Measurements from ENCODE around the gene OR6X1.

OR6X1 gene

GRCh38 chr11:123736769-123737168 is 17.5 kb downstream of the OR6X1 start:
- H3K27me3 ChIP-seq (ENCODE audit: control insufficient read depth in 1 of 2, insufficient read depth in 1 of 2, low read length in 2 of 2): no peaks in the 10 kb centered on the region
- H2BK120ac ChIP-seq (ENCODE audit: low read depth, low read length): no peak overlapping the region
- peaks cover 0 to 55% of the 10 kb centered on the region in 2 experiments for H3K36me3 ChIP-seq (ENCODE audit: control insufficient read depth in 1 of 2, insufficient read depth in 2 of 2, low read depth in 1 of 2, low read length in 2 of 2)
- no peak overlapping the region for H3K18ac ChIP-seq (ENCODE audit: low read depth in 1 of 2, low read length in 2 of 2)
- no peak for DNase-seq
- H4K8ac ChIP-seq (ENCODE audit: low read length): no peak overlapping the region
- no peak overlapping the region for H2AFZ ChIP-seq (ENCODE audit: low read depth, low read length)
- H3K9ac ChIP-seq (ENCODE audit: low read length): no peak overlapping the region
- peaks cover 54% of the 10 kb centered on the region for H3K79me1 ChIP-seq (replicated peaks; ENCODE audit: low read length, poor library complexity, severe bottlenecking)
- H3K4me3 ChIP-seq (ENCODE audit: insufficient read depth in 1 of 2, low read depth in 1 of 2, low read length in 2 of 2): no peak overlapping the region
- H3K23ac ChIP-seq (ENCODE audit: low read length in 2 of 2): no peak overlapping the region
- H3K9me3 ChIP-seq (ENCODE audit: control insufficient read depth, low read length): no peaks in the 10 kb centered on the region
- H3K4ac ChIP-seq (ENCODE audit: low read depth in 1 of 2, low read length in 2 of 2): no peak overlapping the region
- 95% methylated on average over 1 of the region's 3 CpGs for WGBS
- H3K27ac ChIP-seq (ENCODE audit: low read length, poor library complexity, severe bottlenecking): no peak overlapping the region
- H2AK5ac ChIP-seq (ENCODE audit: low read length, severe bottlenecking): no peak overlapping the region
- no peak overlapping the region for H2BK12ac ChIP-seq (ENCODE audit: low read length in 2 of 2)
- no peak overlapping the region for H3K4me2 ChIP-seq (ENCODE audit: low read length, poor library complexity, severe bottlenecking)
- H2BK15ac ChIP-seq (ENCODE audit: low read depth, poor library complexity, severe bottlenecking): no peak overlapping the region
- H3K4me1 ChIP-seq (ENCODE audit: control insufficient read depth, insufficient read depth, low read depth, low read length): peaks cover 4% of the 10 kb centered on the region
- no peak overlapping the region for H2BK5ac ChIP-seq (ENCODE audit: low read depth, low read length, poor library complexity, severe bottlenecking)
- no peak overlapping the region for H3K14ac ChIP-seq (ENCODE audit: low read length in 2 of 2)
- no peak overlapping the region for H4K91ac ChIP-seq (ENCODE audit: low read length)

DNA sequence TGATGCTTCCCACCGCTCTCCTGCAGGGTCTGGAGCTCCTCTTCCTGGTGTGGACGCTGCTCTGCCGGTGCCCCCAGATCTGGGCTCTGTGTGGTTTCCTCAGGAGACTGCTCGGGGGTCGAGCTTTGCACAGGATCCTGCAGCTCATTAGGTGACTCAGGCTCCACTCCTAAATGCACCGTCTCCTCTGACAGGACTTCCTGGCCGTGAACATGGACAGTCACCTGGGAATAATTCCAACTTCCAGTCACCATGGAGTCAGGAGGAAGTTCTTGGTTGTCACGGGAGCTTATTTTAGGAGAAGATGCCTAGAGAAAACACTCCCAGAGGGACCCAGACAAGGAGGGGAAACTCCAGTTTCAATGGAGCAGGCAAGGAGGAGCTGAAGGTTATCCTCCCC is 24.7 kb downstream of the OR6X1 start:
- Histone ChIP-seq H2BK15ac (ENCODE audit: low read depth, poor library complexity, severe bottlenecking) (no peak overlapping the region), H3K9ac (ENCODE audit: low read length) (no peak overlapping the region), H3K14ac (ENCODE audit: low read length in 2 of 2) (no peak overlapping the region), H2AFZ (ENCODE audit: low read depth, low read length) (no peak overlapping the region), H3K4me3 (ENCODE audit: insufficient read depth in 1 of 2, low read depth in 1 of 2, low read length in 2 of 2) (no peak overlapping the region), H3K23ac (ENCODE audit: low read length in 2 of 2) (no peak overlapping the region), H3K18ac (ENCODE audit: low read depth in 1 of 2, low read length in 2 of 2) (no peak overlapping the region), H4K91ac (ENCODE audit: low read length) (no peak overlapping the region), H2AK5ac (ENCODE audit: low read length, severe bottlenecking) (no peak overlapping the region), H3K4me2 (ENCODE audit: low read length, poor library complexity, severe bottlenecking) (no peak overlapping the region), H3K4ac (ENCODE audit: low read depth in 1 of 2, low read length in 2 of 2) (no peak overlapping the region), H3K27ac (ENCODE audit: low read length, poor library complexity, severe bottlenecking) (no peak overlapping the region), H2BK120ac (ENCODE audit: low read depth, low read length) (no peak overlapping the region), H3K4me1 (ENCODE audit: control insufficient read depth, insufficient read depth, low read depth, low read length) (no peaks in the 10 kb centered on the region), H3K27me3 (ENCODE audit: control insufficient read depth in 1 of 2, insufficient read depth in 1 of 2, low read length in 2 of 2) (no peaks in the 10 kb centered on the region), H3K36me3 (ENCODE audit: control insufficient read depth in 1 of 2, insufficient read depth in 2 of 2, low read depth in 1 of 2, low read length in 2 of 2) (peaks cover 54 to 76% of the 10 kb centered on the region in 2 experiments), H4K8ac (ENCODE audit: low read length) (no peak overlapping the region), H3K79me1 (replicated peaks; ENCODE audit: low read length, poor library complexity, severe bottlenecking) (peaks cover 40% of the 10 kb centered on the region), H2BK5ac (ENCODE audit: low read depth, low read length, poor library complexity, severe bottlenecking) (no peak overlapping the region), H3K9me3 (ENCODE audit: control insufficient read depth, low read length) (peaks cover 35% of the 10 kb centered on the region), H2BK12ac (ENCODE audit: low read length in 2 of 2) (no peak overlapping the region)
- no peak for DNase-seq
- 98% methylated on average over 7 of the region's 8 CpGs for WGBS

DNA sequence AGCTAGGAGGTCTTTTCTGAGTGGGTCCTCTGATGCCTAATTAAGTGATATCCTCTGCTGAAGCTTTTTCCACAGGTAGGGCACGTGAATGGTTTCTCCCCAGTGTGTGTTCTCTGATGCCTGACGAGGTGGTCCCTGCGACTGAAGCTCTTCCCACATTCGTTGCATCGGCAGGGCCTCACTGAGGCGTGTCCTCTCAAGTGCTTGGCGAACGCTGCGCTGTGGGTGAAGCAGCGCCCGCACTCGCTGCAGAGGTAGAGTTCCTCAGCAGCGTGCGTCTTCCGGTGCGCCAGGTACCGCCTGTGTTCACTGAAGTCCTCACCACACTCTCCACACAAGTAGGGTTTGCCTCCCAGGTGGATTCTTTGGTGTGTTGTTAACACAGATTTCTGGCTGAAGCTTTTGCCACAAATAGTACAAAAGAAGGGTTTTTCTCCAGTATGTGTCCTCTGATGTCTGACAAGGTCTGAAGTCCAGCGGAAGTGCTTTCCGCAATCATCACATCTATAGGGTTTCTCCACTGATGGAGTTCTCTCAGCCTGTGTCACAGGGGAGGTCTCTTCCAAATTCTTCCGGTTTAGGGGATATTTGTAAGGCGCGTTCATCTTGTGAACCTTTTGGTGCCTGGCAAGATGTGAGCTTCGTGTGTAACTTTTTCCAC is 28.2 kb downstream of the OR6X1 start:
- Histone ChIP-seq H2AFZ (ENCODE audit: low read depth, low read length) (no peak overlapping the region), H4K8ac (ENCODE audit: low read length) (no peak overlapping the region), H3K23ac (ENCODE audit: low read length in 2 of 2) (no peak overlapping the region), H2AK5ac (ENCODE audit: low read length, severe bottlenecking) (no peak overlapping the region), H3K9ac (ENCODE audit: low read length) (no peak overlapping the region), H3K79me1 (replicated peaks; ENCODE audit: low read length, poor library complexity, severe bottlenecking) (peaks cover 17% of the 10 kb centered on the region), H3K9me3 (ENCODE audit: control insufficient read depth, low read length) (peaks cover 35% of the 10 kb centered on the region), H3K4me1 (ENCODE audit: control insufficient read depth, insufficient read depth, low read depth, low read length) (no peaks in the 10 kb centered on the region), H2BK5ac (ENCODE audit: low read depth, low read length, poor library complexity, severe bottlenecking) (no peak overlapping the region), H2BK15ac (ENCODE audit: low read depth, poor library complexity, severe bottlenecking) (no peak overlapping the region), H3K4me2 (ENCODE audit: low read length, poor library complexity, severe bottlenecking) (no peak overlapping the region), H3K14ac (ENCODE audit: low read length in 2 of 2) (no peak overlapping the region), H2BK120ac (ENCODE audit: low read depth, low read length) (no peak overlapping the region), H2BK12ac (ENCODE audit: low read length in 2 of 2) (no peak overlapping the region), H3K4ac (ENCODE audit: low read depth in 1 of 2, low read length in 2 of 2) (no peak overlapping the region), H3K27ac (ENCODE audit: low read length, poor library complexity, severe bottlenecking) (no peak overlapping the region), H3K36me3 (ENCODE audit: control insufficient read depth in 1 of 2, insufficient read depth in 2 of 2, low read depth in 1 of 2, low read length in 2 of 2) (peaks cover 58 to 72% of the 10 kb centered on the region in 2 experiments), H3K4me3 (ENCODE audit: insufficient read depth in 1 of 2, low read depth in 1 of 2, low read length in 2 of 2) (no peak overlapping the region), H3K27me3 (ENCODE audit: control insufficient read depth in 1 of 2, insufficient read depth in 1 of 2, low read length in 2 of 2) (no peaks in the 10 kb centered on the region), H4K91ac (ENCODE audit: low read length) (no peak overlapping the region), H3K18ac (ENCODE audit: low read depth in 1 of 2, low read length in 2 of 2) (no peak overlapping the region)
- no peak for DNase-seq
- WGBS: 98% methylated on average over 14 of the region's 23 CpGs

DNA sequence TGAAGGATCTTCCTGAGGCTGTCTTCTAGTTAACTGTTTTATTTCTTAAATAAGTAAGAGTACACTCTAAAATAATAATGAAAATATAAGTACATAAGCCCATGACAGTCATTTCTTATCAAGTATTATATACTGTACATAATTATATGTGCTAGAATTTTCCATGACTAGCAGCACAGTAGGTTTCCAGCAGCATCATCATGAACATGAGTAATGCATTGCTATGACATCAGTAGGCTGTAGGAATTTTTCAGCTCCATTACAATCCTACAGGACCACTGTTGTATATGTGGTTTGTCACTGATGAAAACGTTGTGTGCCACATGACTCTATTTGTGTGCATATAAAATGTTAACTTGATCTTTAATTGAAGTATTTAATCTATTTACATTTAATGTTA is 34.9 kb downstream of the OR6X1 start:
- Histone ChIP-seq H3K4me1 (ENCODE audit: control insufficient read depth, insufficient read depth, low read depth, low read length) (no peaks in the 10 kb centered on the region), H4K91ac (ENCODE audit: low read length) (no peak overlapping the region), H3K27ac (ENCODE audit: low read length, poor library complexity, severe bottlenecking) (no peak overlapping the region), H3K36me3 (ENCODE audit: control insufficient read depth in 1 of 2, insufficient read depth in 2 of 2, low read depth in 1 of 2, low read length in 2 of 2) (peaks cover 2 to 7% of the 10 kb centered on the region in 2 experiments), H3K9ac (ENCODE audit: low read length) (no peak overlapping the region), H4K8ac (ENCODE audit: low read length) (no peak overlapping the region), H3K27me3 (ENCODE audit: control insufficient read depth in 1 of 2, insufficient read depth in 1 of 2, low read length in 2 of 2) (peaks cover 0 to 16% of the 10 kb centered on the region in 2 experiments), H2BK15ac (ENCODE audit: low read depth, poor library complexity, severe bottlenecking) (no peak overlapping the region), H3K14ac (ENCODE audit: low read length in 2 of 2) (no peak overlapping the region), H3K9me3 (ENCODE audit: control insufficient read depth, low read length) (no peaks in the 10 kb centered on the region), H2BK5ac (ENCODE audit: low read depth, low read length, poor library complexity, severe bottlenecking) (no peak overlapping the region), H3K18ac (ENCODE audit: low read depth in 1 of 2, low read length in 2 of 2) (no peak overlapping the region), H2BK120ac (ENCODE audit: low read depth, low read length) (no peak overlapping the region), H2AFZ (ENCODE audit: low read depth, low read length) (no peak overlapping the region), H2BK12ac (ENCODE audit: low read length in 2 of 2) (no peak overlapping the region), H3K4me2 (ENCODE audit: low read length, poor library complexity, severe bottlenecking) (no peak overlapping the region), H3K4ac (ENCODE audit: low read depth in 1 of 2, low read length in 2 of 2) (no peak overlapping the region), H3K4me3 (ENCODE audit: insufficient read depth in 1 of 2, low read depth in 1 of 2, low read length in 2 of 2) (no peak overlapping the region), H2AK5ac (ENCODE audit: low read length, severe bottlenecking) (no peak overlapping the region), H3K23ac (ENCODE audit: low read length in 2 of 2) (no peak overlapping the region), H3K79me1 (replicated peaks; ENCODE audit: low read length, poor library complexity, severe bottlenecking) (no peaks in the 10 kb centered on the region)
- no CpG with 5 or more reads among the region's 1 CpG for WGBS
- DNase-seq: peak; percentile 32
